Neural cell (in vitro differentiated cells): ENCODE data around the gene RAPGEF5. TPM values are rescaled to one million over a fixed set of nuclear protein-coding genes. Genes with fewer than 3 reads are reported as not detected.
A peak's percentile ranks its signal among the peaks of the same experiment; 100 is the strongest.

Source experiments
- H2AFZ ChIP-seq: fragments of 200-600, 300-800 bp; sonication (generic), shearing (Covaris generic); 2 replicates; pipeline ENCODE4 v1.6.0; 2014; ENCODE audit warnings: low read depth, mild to moderate bottlenecking, antibody characterized with exemption, low read length, moderate library complexity
- H3F3A ChIP-seq: fragments of 200-600 bp; shearing (Covaris generic); 2 replicates; pipeline ENCODE4 v1.6.1; 2016; ENCODE audit warnings: mild to moderate bottlenecking, moderate library complexity, mixed read lengths, antibody characterized with exemption, low read length; ENCODE audit not compliant: insufficient read depth, poor library complexity, severe bottlenecking
- H3K27ac ChIP-seq: fragments of 200-600, 300-800 bp; sonication (generic), shearing (Covaris generic); 2 replicates; pipeline ENCODE4 v1.5.1; 2014; ENCODE audit warnings: mild to moderate bottlenecking, low read length, moderate library complexity
- H3K27me3 ChIP-seq: fragments of 300-800, 200-600 bp; sonication (generic), shearing (Covaris generic); 2 replicates; pipeline ENCODE4 v1.6.0; 2014; ENCODE audit warnings: mild to moderate bottlenecking, low read depth, low read length, moderate library complexity; ENCODE audit not compliant: insufficient read depth
- H3K36me3 ChIP-seq: fragments of 300-800, 200-600 bp; sonication (generic), shearing (Covaris generic); 2 replicates; pipeline ENCODE4 v1.5.1; 2014; ENCODE audit warnings: mild to moderate bottlenecking, antibody characterized with exemption, low read length, moderate library complexity; ENCODE audit not compliant: insufficient read depth
- H3K4me2 ChIP-seq: fragments of 300-800, 200-600 bp; sonication (generic), shearing (Covaris generic); 2 replicates; pipeline ENCODE4 v1.6.0; 2014; ENCODE audit warnings: mild to moderate bottlenecking, low read length
- H3K4me3 ChIP-seq: fragments of 300-800, 200-600 bp; sonication (generic), shearing (Covaris generic); 2 replicates; pipeline ENCODE4 v1.5.1; 2014; ENCODE audit warnings: mild to moderate bottlenecking, low read length, moderate library complexity
- H3K79me2 ChIP-seq: fragments of 200-600 bp; shearing (Covaris generic); replicated peaks from 2 replicates; pipeline ENCODE4 v1.6.0; 2014; ENCODE audit warnings: mild to moderate bottlenecking, low read length, moderate library complexity; ENCODE audit not compliant: insufficient read depth
- H3K9ac ChIP-seq: fragments of 300-800, 200-600 bp; sonication (generic), shearing (Covaris generic); 2 replicates; pipeline ENCODE4 v1.6.1; 2016; ENCODE audit warnings: mild to moderate bottlenecking, low read length, mixed read lengths
- H3K9me2 ChIP-seq: fragments of 200-600 bp; shearing (Covaris generic); 2 replicates; pipeline ENCODE4 v1.6.1; 2016; ENCODE audit warnings: mild to moderate bottlenecking, low read length, mixed read lengths; ENCODE audit not compliant: insufficient read depth
- H3K9me3 ChIP-seq: fragments of 200-600, 300-800 bp; sonication (generic), shearing (Covaris generic); 2 replicates; pipeline ENCODE4 v1.6.1; 2016; ENCODE audit warnings: mild to moderate bottlenecking, mixed run types, low read length, moderate library complexity, mixed read lengths
- H4K20me1 ChIP-seq: fragments of 200-600 bp; shearing (Covaris generic); 2 replicates; pipeline ENCODE4 v1.6.1; 2016; ENCODE audit warnings: mild to moderate bottlenecking, mixed run types; ENCODE audit not compliant: insufficient read depth
- CTCF ChIP-seq: fragments of 450-650 bp; IDR thresholded peaks from 2 replicates; pipeline ENCODE4 v1.5.1; 2014; ENCODE audit warnings: antibody characterized with exemption, mild to moderate bottlenecking, moderate library complexity; ENCODE audit not compliant: poor library complexity, severe bottlenecking
- EP300 ChIP-seq: fragments of 450-650 bp; conservative IDR thresholded peaks from 2 replicates; pipeline ENCODE4 v1.6.1; 2014; ENCODE audit warnings: antibody characterized with exemption, mild to moderate bottlenecking, moderate library complexity; ENCODE audit not compliant: poor library complexity, severe bottlenecking
- EZH2 ChIP-seq: fragments of 200-600, 300-800 bp; shearing (Covaris generic), sonication (generic); IDR thresholded peaks from 2 replicates; pipeline ENCODE4 v1.6.1; 2014; ENCODE audit warnings: antibody characterized with exemption, low read length, borderline replicate concordance, mild to moderate bottlenecking; ENCODE audit not compliant: insufficient read depth, poor library complexity, severe bottlenecking
- MXI1 ChIP-seq: fragments of 450-650 bp; conservative IDR thresholded peaks from 2 replicates; pipeline ENCODE4 v1.6.1; 2014; ENCODE audit warnings: antibody characterized with exemption, mild to moderate bottlenecking; ENCODE audit not compliant: poor library complexity, severe bottlenecking
- POLR2AphosphoS5 ChIP-seq: IDR thresholded peaks from 2 replicates; pipeline ENCODE4 v1.6.1; 2012
- RAD21 ChIP-seq: fragments of 450-650 bp; conservative IDR thresholded peaks from 2 replicates; pipeline ENCODE4 v1.6.1; 2014; ENCODE audit warnings: antibody characterized with exemption, mild to moderate bottlenecking, moderate library complexity
- SMC3 ChIP-seq: fragments of 450-650 bp; conservative IDR thresholded peaks from 2 replicates; pipeline ENCODE4 v1.6.1; 2014; ENCODE audit warnings: antibody characterized with exemption, mild to moderate bottlenecking, moderate library complexity; ENCODE audit not compliant: poor library complexity
- TAF1 ChIP-seq: IDR thresholded peaks from 2 replicates; pipeline ENCODE4 v1.6.1; 2012; ENCODE audit warnings: low read depth
- polyA plus RNA-seq: library from polyadenylated mRNA; depleted of rRNA; stranded (reverse); fragments of >200 nt; gene quantifications from 2 replicates; pipeline ENCODE4 v1.2.3, GENCODE V29; 2014
- TF ChIP-seq, protein P1 (sequence below): IDR thresholded peaks from 2 replicates; pipeline ENCODE4 v1.6.1; 2012; ENCODE audit warnings: borderline replicate concordance

Gene RAPGEF5
- polyA plus RNA-seq, 1 donor from 2014 or later, result 48.0 TPM

- Histone ChIP-seq H3K4me2 (no peak overlapping the region), H3K9ac (no peak overlapping the region)
Observed at GRCh38 chr7:22156205-22156604, 200.7 kb downstream of the RAPGEF5 start.

DNA sequence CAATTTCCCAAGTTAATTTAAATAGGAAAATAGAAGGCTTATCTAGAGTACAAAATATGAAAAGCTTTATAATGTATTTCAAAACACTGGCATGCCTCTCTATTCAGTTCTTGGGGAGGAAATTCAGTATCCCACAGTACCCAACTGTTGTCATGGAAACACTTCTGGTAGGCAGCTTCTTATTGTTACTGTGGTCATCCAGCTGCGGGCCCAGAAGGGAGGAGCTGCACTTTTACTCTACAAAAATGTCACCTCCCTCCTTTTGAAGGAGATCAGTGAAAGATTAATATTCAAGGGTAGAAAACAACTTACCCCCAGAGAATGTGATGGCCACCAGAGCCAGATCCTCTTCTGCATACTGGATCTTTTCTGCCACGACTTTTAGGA is 202.8 kb downstream of the RAPGEF5 start:
- Histone ChIP-seq H3K27ac (no peak overlapping the region), H4K20me1 (no peaks in the 10 kb centered on the region), H3K9ac (peak overlapping the region; percentile 20), H3K4me3 (no peak overlapping the region), H3K4me2 (no peak overlapping the region), H3K9me3 (no peaks in the 10 kb centered on the region), H3F3A (no peaks in the 10 kb centered on the region), H3K79me2 (no peaks in the 10 kb centered on the region), H3K9me2 (no peaks in the 10 kb centered on the region), H2AFZ (no peak overlapping the region), H3K36me3 (peaks cover 32% of the 10 kb centered on the region), H3K27me3 (no peaks in the 10 kb centered on the region)
- TF ChIP-seq EP300 (no peak), MXI1 (no peak), SMC3 (no peak)

More at GRCh38 chr7:22156205-22156604, 200.7 kb downstream of the RAPGEF5 start:
- H3K79me2 ChIP-seq, result no peaks in the 10 kb centered on the region
- H2AFZ ChIP-seq, result no peak overlapping the region
- H3F3A ChIP-seq, result no peaks in the 10 kb centered on the region
- H3K36me3 ChIP-seq, result peaks cover 22% of the 10 kb centered on the region
- no peaks in the 10 kb centered on the region for H3K9me3 ChIP-seq
- H3K27ac ChIP-seq, result no peak overlapping the region
- TF ChIP-seq SMC3, result no peak
- no peaks in the 10 kb centered on the region for H4K20me1 ChIP-seq
- no peak overlapping the region for H3K4me3 ChIP-seq
- no peaks in the 10 kb centered on the region for H3K9me2 ChIP-seq
- H3K27me3 ChIP-seq, result no peaks in the 10 kb centered on the region

DNA sequence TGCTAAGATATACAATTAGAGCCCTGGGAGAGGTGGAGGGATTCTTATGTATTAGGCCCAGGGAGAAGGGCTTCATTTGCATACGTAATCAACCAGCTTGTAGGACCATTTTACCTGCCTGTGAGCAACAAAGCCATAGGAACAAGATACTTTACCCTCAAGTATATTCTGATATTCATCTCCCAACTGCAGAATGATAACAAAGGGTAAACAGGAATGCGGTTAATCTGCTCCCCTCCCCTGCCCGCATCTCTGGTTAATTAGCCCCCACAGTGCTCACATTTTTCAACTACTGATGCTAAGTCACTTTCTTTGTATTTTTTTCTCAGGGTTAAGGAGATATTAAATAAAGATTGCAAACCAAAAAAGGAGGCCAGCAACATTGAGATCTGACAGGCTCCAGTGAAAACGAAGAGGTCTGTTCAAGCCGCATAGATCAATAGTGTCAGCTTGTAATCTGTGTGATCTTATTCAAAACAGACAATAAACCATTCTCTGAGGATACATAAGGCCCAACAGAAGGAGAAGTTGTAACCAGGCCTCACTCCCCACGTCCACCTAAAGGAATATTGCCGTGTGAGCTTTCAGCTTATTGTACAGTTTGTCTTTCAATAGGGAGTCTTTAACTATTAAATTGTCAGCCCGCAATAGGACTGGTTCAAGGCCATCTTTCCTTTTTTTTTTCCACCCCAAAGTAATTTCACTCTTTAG is 203.4 kb downstream of the RAPGEF5 start:
- TF ChIP-seq SMC3 (no peak), MXI1 (no peak), CTCF (no peak), EP300 (no peak), TAF1 (no peak), RAD21 (no peak), EZH2 (no peak), POLR2AphosphoS5 (no peak)
- TF ChIP-seq, protein P1, sequence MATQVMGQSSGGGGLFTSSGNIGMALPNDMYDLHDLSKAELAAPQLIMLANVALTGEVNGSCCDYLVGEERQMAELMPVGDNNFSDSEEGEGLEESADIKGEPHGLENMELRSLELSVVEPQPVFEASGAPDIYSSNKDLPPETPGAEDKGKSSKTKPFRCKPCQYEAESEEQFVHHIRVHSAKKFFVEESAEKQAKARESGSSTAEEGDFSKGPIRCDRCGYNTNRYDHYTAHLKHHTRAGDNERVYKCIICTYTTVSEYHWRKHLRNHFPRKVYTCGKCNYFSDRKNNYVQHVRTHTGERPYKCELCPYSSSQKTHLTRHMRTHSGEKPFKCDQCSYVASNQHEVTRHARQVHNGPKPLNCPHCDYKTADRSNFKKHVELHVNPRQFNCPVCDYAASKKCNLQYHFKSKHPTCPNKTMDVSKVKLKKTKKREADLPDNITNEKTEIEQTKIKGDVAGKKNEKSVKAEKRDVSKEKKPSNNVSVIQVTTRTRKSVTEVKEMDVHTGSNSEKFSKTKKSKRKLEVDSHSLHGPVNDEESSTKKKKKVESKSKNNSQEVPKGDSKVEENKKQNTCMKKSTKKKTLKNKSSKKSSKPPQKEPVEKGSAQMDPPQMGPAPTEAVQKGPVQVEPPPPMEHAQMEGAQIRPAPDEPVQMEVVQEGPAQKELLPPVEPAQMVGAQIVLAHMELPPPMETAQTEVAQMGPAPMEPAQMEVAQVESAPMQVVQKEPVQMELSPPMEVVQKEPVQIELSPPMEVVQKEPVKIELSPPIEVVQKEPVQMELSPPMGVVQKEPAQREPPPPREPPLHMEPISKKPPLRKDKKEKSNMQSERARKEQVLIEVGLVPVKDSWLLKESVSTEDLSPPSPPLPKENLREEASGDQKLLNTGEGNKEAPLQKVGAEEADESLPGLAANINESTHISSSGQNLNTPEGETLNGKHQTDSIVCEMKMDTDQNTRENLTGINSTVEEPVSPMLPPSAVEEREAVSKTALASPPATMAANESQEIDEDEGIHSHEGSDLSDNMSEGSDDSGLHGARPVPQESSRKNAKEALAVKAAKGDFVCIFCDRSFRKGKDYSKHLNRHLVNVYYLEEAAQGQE, result no peak
- Histone ChIP-seq H3F3A (no peaks in the 10 kb centered on the region), H3K36me3 (peaks cover 37% of the 10 kb centered on the region), H3K79me2 (no peaks in the 10 kb centered on the region), H3K9me2 (no peaks in the 10 kb centered on the region), H3K4me3 (no peak overlapping the region), H3K27me3 (no peaks in the 10 kb centered on the region), H3K27ac (peak overlapping the region; percentile 19), H4K20me1 (no peaks in the 10 kb centered on the region), H2AFZ (no peak overlapping the region), H3K9me3 (no peaks in the 10 kb centered on the region), H3K4me2 (no peak overlapping the region), H3K9ac (peak overlapping the region; percentile 20)
